Purkinje cell (primary cell): ENCODE measurements around the gene TLR9. TPM values are rescaled to one million over a fixed set of nuclear protein-coding genes. Genes with fewer than 3 reads are reported as not detected.

Experiments used
- polyA plus RNA-seq: library from polyadenylated mRNA; unstranded; fragments of >200 nt; fragmentation: Nextera tagmentation; gene quantifications from 2 replicates; pipeline ENCODE4 v1.2.1, GENCODE V29; 2014

TLR9 gene
- polyA plus RNA-seq: not detected in 2 replicates

GRCh38 chr3:52225452-52226228, at the start of gene TLR9:
TLR9 (minus strand) TSS chr3:52225645; CDS start chr3:52225529, 116 bp downstream.

GRCh38 chr3:52245322-52246263, 20.1 kb upstream of the TLR9 start, which contains the start of gene PPM1M:
PPM1M (plus strand) TSS chr3:52245759; CDS start chr3:52245825, 66 bp downstream.

GRCh38 chr3:52238761-52239701, 13.6 kb upstream of the TLR9 start, which contains the start of gene TWF2:
TWF2 (minus strand) TSS chr3:52239158; CDS start chr3:52239016, 142 bp downstream.

GRCh38 chr3:52197842-52198625, 27.4 kb downstream of the TLR9 start, which contains the start of gene ALAS1:
ALAS1 (plus strand) TSS chr3:52198160; CDS start chr3:52199242, 1,082 bp downstream.

Other genes with a start within 250 kb of the TLR9 start
- gene ACY1, start 242.1 kb downstream of the TLR9 start, polyA plus RNA-seq: 4.4 and 12.2 TPM in 2 replicates
- 878 and 896 TPM in 2 replicates for gene RPL29, start 229.8 kb downstream of the TLR9 start, polyA plus RNA-seq
- gene DUSP7, start 169.1 kb downstream of the TLR9 start, polyA plus RNA-seq: 0.25 and 1.0 TPM in 2 replicates
- gene POC1A, start 71.2 kb downstream of the TLR9 start, polyA plus RNA-seq: 0.13 and 0.34 TPM in 2 replicates
- 54.1 and 54.5 TPM in 2 replicates for gene ALAS1, start 27.5 kb downstream of the TLR9 start, polyA plus RNA-seq
- gene TWF2, start 13.5 kb upstream of the TLR9 start, polyA plus RNA-seq: 0.17 and 3.3 TPM in 2 replicates
- gene PPM1M, start 20.1 kb upstream of the TLR9 start, polyA plus RNA-seq: 0.32 and 1.1 TPM in 2 replicates
- gene WDR82, start 53.0 kb upstream of the TLR9 start, polyA plus RNA-seq: 13.3 and 13.4 TPM in 2 replicates
- 0.42 TPM in 1 of 2 replicates, not detected in the other for gene GLYCTK, start 62.2 kb upstream of the TLR9 start, polyA plus RNA-seq
- gene DNAH1, start 90.7 kb upstream of the TLR9 start, polyA plus RNA-seq: 0.15 and 0.28 TPM in 2 replicates
- gene BAP1, start 184.4 kb upstream of the TLR9 start, polyA plus RNA-seq: 5.6 and 6.3 TPM in 2 replicates
- gene PHF7, start 185.0 kb upstream of the TLR9 start, polyA plus RNA-seq: 1.5 TPM in 1 of 2 replicates, not detected in the other
- gene SEMA3G, start 219.5 kb upstream of the TLR9 start, polyA plus RNA-seq: 0.20 TPM in 1 of 2 replicates, not detected in the other
- 0.71 TPM in 1 of 2 replicates, not detected in the other for gene TNNC1, start 228.4 kb upstream of the TLR9 start, polyA plus RNA-seq
- 5.5 and 9.7 TPM in 2 replicates for gene NISCH, start 230.0 kb upstream of the TLR9 start, polyA plus RNA-seq